AG04450 (cell line): ENCODE measurements around the gene VPS18. TPM values are rescaled to one million over a fixed set of nuclear protein-coding genes. Genes with fewer than 3 reads are reported as not detected.
A peak's percentile ranks its signal among the peaks of the same experiment; 100 is the strongest.

Source experiments
- CTCF ChIA-PET: fragments of 300-600, 350-600 bp; formaldehyde crosslinking; extraction: SDS; loops from one replicate; lab custom pipeline; 2022; ENCODE audit warnings: antibody characterized with exemption, inconsistent platforms; lab: Charles Lee
- POLR2A ChIA-PET: fragments of 350-600 bp; formaldehyde crosslinking; extraction: SDS; loops from one replicate; lab custom pipeline; 2021; ENCODE audit warnings: antibody characterized with exemption, inconsistent platforms; lab: Yijun Ruan, JAX
- DNase-seq: peaks from one replicate; pipeline ENCODE4 v3.0.0-alpha.2; 2011; ENCODE audit warnings: low read depth, low spot score
- H3K27ac ChIP-seq: one replicate; pipeline ENCODE4 v1.5.1; 2012; ENCODE audit warnings: low read depth, low read length, control low read depth
- H3K27me3 ChIP-seq: one replicate; pipeline ENCODE4 v1.6.0; 2012; ENCODE audit warnings: low read length; ENCODE audit not compliant: control insufficient read depth, insufficient read depth
- H3K4me3 ChIP-seq: 2 replicates; pipeline ENCODE4 v1.5.1; 2011; ENCODE audit warnings: mild to moderate bottlenecking, low read depth, low read length, control low read depth
- H3K9me3 ChIP-seq: 2 replicates; pipeline ENCODE4 v1.5.1; 2012; ENCODE audit warnings: low read length; ENCODE audit not compliant: control insufficient read depth, insufficient read depth
- CTCF ChIP-seq: IDR thresholded peaks from 2 replicates; pipeline ENCODE4 v1.5.1; 2011; ENCODE audit warnings: low read depth, low read length, control low read depth, inconsistent platforms
- polyA plus RNA-seq: library from polyadenylated mRNA; depleted of rRNA; stranded (reverse); fragments of >200 nt; gene quantifications from 2 replicates; pipeline ENCODE4 v1.2.3, GENCODE V29; 2011

Gene VPS18
- polyA plus RNA-seq, 1 experiment: 18.7 TPM

- POLR2A ChIA-PET: no interaction called here
Measured at GRCh38 chr15:40854161-40854560, 40.1 kb upstream of the VPS18 start.

GRCh38 chr15:40855706-40856234, 38.5 kb upstream of the VPS18 start:
- no peak for DNase-seq
- ChIA-PET CTCF (interaction anchor here (0.8 to 5.9 kb wide), 3 partner anchors 12 to 33 kb away, joined by 3 to 171 read pairs (median 39); partner anchors contain the start of gene SPINT1), POLR2A (no interaction called here)
- H3K27me3 ChIP-seq: peaks cover 21% of the 10 kb centered on the region
- no peak overlapping the region for H3K27ac ChIP-seq
- no peaks in the 10 kb centered on the region for H3K9me3 ChIP-seq
- no peak for TF ChIP-seq CTCF
- no peak overlapping the region for H3K4me3 ChIP-seq

More at GRCh38 chr15:40854161-40854560, 40.1 kb upstream of the VPS18 start:
- Histone ChIP-seq H3K4me3 (no peak overlapping the region), H3K27ac (no peak overlapping the region), H3K9me3 (no peaks in the 10 kb centered on the region), H3K27me3 (peaks cover 31% of the 10 kb centered on the region)
- CTCF ChIA-PET: interaction anchor here (1.3 to 5.9 kb wide), 2 partner anchors 34 to 40 kb away, joined by 7 to 171 read pairs; partner anchors contain the start of gene VPS18
- DNase-seq: no peak
- no peak for TF ChIP-seq CTCF

GRCh38 chr15:40856746-40857145, 37.5 kb upstream of the VPS18 start:
- POLR2A ChIA-PET: interaction anchor here (0.5 kb wide), 1 partner anchor 38 kb away, joined by 5 read pairs; no protein-coding TSS in a partner anchor
- TF ChIP-seq CTCF: no peak
- no peak for DNase-seq

GRCh38 chr15:40857601-40858341, 36.5 kb upstream of the VPS18 start:
- DNase-seq: peak; percentile 30
- CTCF ChIA-PET: interaction anchor here (0.5 to 5.9 kb wide), 50 partner anchors 10 to 516 kb away, joined by 3 to 171 read pairs (median 4); partner anchors contain the start of genes CHP1, EXD1, NUSAP1 and OIP5

More at GRCh38 chr15:40856746-40857145, 37.5 kb upstream of the VPS18 start:
- Histone ChIP-seq H3K9me3 (no peaks in the 10 kb centered on the region), H3K27me3 (peaks cover 25% of the 10 kb centered on the region), H3K4me3 (no peak overlapping the region), H3K27ac (no peak overlapping the region)
- CTCF ChIA-PET: interaction anchor here (0.7 to 5.9 kb wide), 19 partner anchors 9 to 358 kb away, joined by 3 to 171 read pairs (median 4); partner anchors contain the start of gene VPS18

More at GRCh38 chr15:40857601-40858341, 36.5 kb upstream of the VPS18 start:
- POLR2A ChIA-PET: interaction anchor here (0.6 to 2.5 kb wide), 3 partner anchors 14 to 37 kb away, joined by 3 to 14 read pairs (median 3); partner anchors contain the start of gene VPS18
- Histone ChIP-seq H3K27me3 (peaks cover 20% of the 10 kb centered on the region), H3K4me3 (no peak overlapping the region), H3K27ac (no peak overlapping the region), H3K9me3 (no peaks in the 10 kb centered on the region)
- peak; percentile 98 for TF ChIP-seq CTCF
